Inferior parietal cortex (tissue), 1 donor: ENCODE data around the gene NAALADL2.

Source experiments
- DNase-seq: peaks from one replicate; pipeline ENCODE4 v3.0.0-alpha.2; 2016; ENCODE audit errors: extremely low spot score

Gene NAALADL2

DNA sequence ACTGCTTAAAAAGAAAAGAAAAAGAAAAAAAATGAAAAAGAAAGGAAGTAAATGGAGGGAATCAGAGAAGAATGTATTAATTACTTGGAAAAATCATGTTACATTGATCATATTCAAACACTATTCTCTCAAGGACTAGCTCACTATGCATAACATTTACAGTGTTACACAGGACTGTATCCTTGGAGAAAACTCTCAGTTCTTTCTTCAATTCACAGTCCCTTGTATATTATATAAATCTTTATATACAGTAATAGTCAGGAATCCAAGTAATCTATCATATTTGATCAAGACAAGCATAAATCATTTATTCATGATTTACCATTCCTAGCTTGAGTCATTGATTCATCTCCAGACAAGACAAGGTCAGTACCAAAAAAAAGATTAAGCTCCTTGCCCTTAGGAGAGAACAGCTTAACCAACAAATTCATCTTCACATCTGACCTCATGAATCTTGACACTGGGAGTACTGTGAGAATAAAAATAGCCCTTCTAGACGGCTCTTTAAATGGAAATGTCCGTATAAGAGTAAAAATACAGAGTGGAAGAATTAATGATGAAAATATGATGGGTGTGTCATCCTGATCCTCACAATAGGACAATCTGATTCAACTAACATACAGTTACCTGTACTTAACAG lies 980.4 kb downstream of the NAALADL2 start:
- DNase-seq: no peak

DNA sequence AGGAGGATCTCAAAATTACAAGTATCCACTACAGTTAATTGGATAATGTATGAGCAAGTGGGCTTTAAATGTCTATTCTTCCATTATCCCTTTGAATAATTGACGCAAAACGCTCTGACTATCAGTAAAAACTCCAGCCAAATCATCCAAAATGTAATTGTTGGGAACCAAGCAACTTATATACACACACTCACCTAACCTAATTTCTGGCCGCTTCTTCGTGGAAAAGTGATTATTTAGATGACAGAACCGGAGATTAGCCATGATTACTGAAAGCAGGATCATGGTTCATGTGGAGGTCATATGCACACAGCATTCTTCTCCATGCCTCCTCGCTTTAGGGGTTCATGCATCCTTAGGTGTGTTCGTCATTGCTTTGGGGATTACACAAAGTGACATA lies 992.4 kb downstream of the NAALADL2 start:
- DNase-seq: no peak

DNA sequence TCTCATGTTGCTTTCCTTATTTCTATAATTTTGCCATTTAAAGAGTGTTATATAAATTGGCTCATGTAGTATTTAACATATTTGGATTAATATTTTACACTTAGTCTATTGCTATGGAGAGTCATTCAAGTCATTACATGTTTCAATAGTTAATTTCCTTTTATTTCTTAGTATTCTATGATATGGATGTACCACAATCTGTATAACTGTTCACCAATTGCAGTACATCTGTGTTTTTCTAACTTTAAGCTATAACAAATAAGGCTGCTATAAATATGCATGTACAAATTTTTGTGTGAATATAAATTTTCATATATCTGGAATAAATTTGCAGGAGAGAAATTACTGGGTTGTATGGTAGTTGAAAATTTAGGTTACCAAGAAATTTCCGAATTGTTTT lies 993.4 kb downstream of the NAALADL2 start:
- no peak for DNase-seq

DNA sequence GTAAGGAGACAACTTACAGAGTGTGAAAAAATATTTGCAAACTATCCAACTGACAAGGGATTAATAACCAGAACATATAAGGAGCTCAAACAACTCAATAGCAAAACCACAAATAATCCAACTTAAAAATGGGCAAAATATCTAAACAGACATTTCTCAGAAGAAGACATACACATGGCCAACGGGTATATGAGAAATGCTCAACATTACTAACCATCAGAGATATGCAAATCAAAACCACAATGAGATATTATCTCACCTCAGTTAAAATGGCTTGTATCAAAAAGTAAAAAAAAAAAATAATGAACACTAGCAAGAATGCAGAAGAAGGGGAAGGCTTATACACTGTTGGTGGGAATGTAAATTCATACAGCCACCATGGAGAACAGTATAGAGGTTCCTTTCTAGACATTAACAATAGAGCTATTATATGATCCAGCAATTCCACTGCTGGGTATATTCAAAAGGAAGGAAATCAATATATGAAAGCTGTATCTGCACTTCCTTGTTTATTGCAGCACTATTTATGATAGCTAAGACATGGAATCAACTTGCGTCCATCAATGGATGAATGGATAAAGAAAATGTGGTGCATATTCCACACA lies 998.6 kb downstream of the NAALADL2 start:
- DNase-seq: no peak
